Activated T-helper 2 cell treated with anti-CD3 and anti-CD28 coated beads, Interferon-gamma antibody, Interleukin-2, Interleukin-4, amounts not matched to agents 10 μg/mL and 5 μg/mL and 100 μg/mL, durations not matched to agents 14 hours and 24 hours and 36 hours (primary cell): Measurements from ENCODE around the gene SETD1B. TPM values are rescaled to one million over a fixed set of nuclear protein-coding genes. Genes with fewer than 3 reads are reported as not detected.

Experiments used
- DNase-seq: peaks from one replicate; pipeline ENCODE4 v3.0.0; 2021; ENCODE audit warnings: low spot score
- H3K27ac Mint-ChIP-seq: one replicate; pipeline ENCODE4 v1.8.0; 2021; ENCODE audit warnings: mixed read lengths
- H3K27me3 Mint-ChIP-seq: one replicate; pipeline ENCODE4 v1.8.0; 2021; ENCODE audit warnings: low read depth, mixed read lengths
- H3K36me3 Mint-ChIP-seq: one replicate; pipeline ENCODE4 v1.8.0; 2021; ENCODE audit warnings: low read depth, mixed read lengths
- H3K4me1 Mint-ChIP-seq: one replicate; pipeline ENCODE4 v1.8.0; 2021; ENCODE audit warnings: low read depth, mixed read lengths
- H3K4me3 Mint-ChIP-seq: one replicate; pipeline ENCODE4 v1.8.0; 2021; ENCODE audit warnings: low read depth, mild to moderate bottlenecking, moderate library complexity, mixed read lengths
- H3K9me3 Mint-ChIP-seq: one replicate; pipeline ENCODE4 v1.8.0; 2021; ENCODE audit warnings: mixed read lengths
- intact Hi-C: fragments of 100-400 bp; cut with micrococcal nuclease; formaldehyde crosslinking; loops from one replicate; pipeline ENCODE4 v1.15.1; 2023
- total RNA-seq: library from RNA; stranded (reverse); gene quantifications from 2 replicates; pipeline ENCODE4 v1.2.3, GENCODE V29; 2022

SETD1B gene
- total RNA-seq, 1 donor from 2014 or later, result 24.0 TPM

- peaks cover 36% of the 10 kb centered on the region for H3K4me1 Mint-ChIP-seq
- no peaks in the 10 kb centered on the region for H3K9me3 Mint-ChIP-seq
- no peaks in the 10 kb centered on the region for H3K27me3 Mint-ChIP-seq
- intact Hi-C loops, result loop anchor here (10.0 kb wide), 2 partner anchors 344 to 696 kb away; partner anchors contain the start of gene ZCCHC8
- no peak overlapping the region for H3K27ac Mint-ChIP-seq
- H3K4me3 Mint-ChIP-seq, result peak overlapping the region; percentile 13
- peaks cover 63% of the 10 kb centered on the region for H3K36me3 Mint-ChIP-seq
- no peak for DNase-seq
These were observed 4.8 kb downstream of the SETD1B start for GRCh38 chr12:121808623-121809022.

- H3K4me1 Mint-ChIP-seq, result peaks cover 37% of the 10 kb centered on the region
- no peaks in the 10 kb centered on the region for H3K9me3 Mint-ChIP-seq
- H3K27ac Mint-ChIP-seq, result no peak overlapping the region
- H3K4me3 Mint-ChIP-seq, result peak overlapping the region; percentile 8
- no peaks in the 10 kb centered on the region for H3K27me3 Mint-ChIP-seq
- peaks cover 63% of the 10 kb centered on the region for H3K36me3 Mint-ChIP-seq
- intact Hi-C loops, result loop anchor here (5.0 to 10.0 kb wide), 3 partner anchors 32 to 695 kb away; partner anchors contain the start of gene ZCCHC8
- no peak for DNase-seq
These were observed 5.9 kb downstream of the SETD1B start for GRCh38 chr12:121809712-121810116.

GRCh38 chr12:121810234-121810817 lies 6.5 kb downstream of the SETD1B start:
- Mint-ChIP-seq H3K4me1 (peaks cover 38% of the 10 kb centered on the region), H3K9me3 (no peaks in the 10 kb centered on the region), H3K27me3 (no peaks in the 10 kb centered on the region), H3K4me3 (peak overlapping the region; percentile 71), H3K36me3 (peaks cover 69% of the 10 kb centered on the region), H3K27ac (no peak overlapping the region)
- intact Hi-C loops, result loop anchor here (5.0 kb wide), 1 partner anchor 33 kb away; no protein-coding TSS in a partner anchor
- DNase-seq, result no peak

GRCh38 chr12:121810833-121811433 lies 7.1 kb downstream of the SETD1B start:
- H3K36me3 Mint-ChIP-seq, result peaks cover 68% of the 10 kb centered on the region
- intact Hi-C loops, result loop anchor here (1.0 to 5.0 kb wide), 2 partner anchors 16 to 34 kb away; no protein-coding TSS in a partner anchor

GRCh38 chr12:121811434-121812319 lies 7.9 kb downstream of the SETD1B start:
- peak; percentile 62 for DNase-seq
- intact Hi-C loops, result loop anchor here (1.0 to 5.0 kb wide), 3 partner anchors 7 to 34 kb away; partner anchors contain the start of gene SETD1B
- H3K4me1 Mint-ChIP-seq, result peaks cover 31% of the 10 kb centered on the region
- peak overlapping the region; percentile 71 for H3K4me3 Mint-ChIP-seq
- H3K9me3 Mint-ChIP-seq, result no peaks in the 10 kb centered on the region
- no peaks in the 10 kb centered on the region for H3K27me3 Mint-ChIP-seq
- no peak overlapping the region for H3K27ac Mint-ChIP-seq
- H3K36me3 Mint-ChIP-seq, result peaks cover 67% of the 10 kb centered on the region

More at GRCh38 chr12:121810833-121811433, 7.1 kb downstream of the SETD1B start:
- Mint-ChIP-seq H3K4me3 (peak overlapping the region; percentile 71), H3K27ac (peak overlapping the region; percentile 24), H3K27me3 (no peaks in the 10 kb centered on the region), H3K4me1 (peaks cover 36% of the 10 kb centered on the region), H3K9me3 (no peaks in the 10 kb centered on the region)
- no peak for DNase-seq

- no peak for DNase-seq
- H3K9me3 Mint-ChIP-seq, result no peaks in the 10 kb centered on the region
- H3K36me3 Mint-ChIP-seq, result peaks cover 71% of the 10 kb centered on the region
- peak overlapping the region; percentile 71 for H3K4me3 Mint-ChIP-seq
- intact Hi-C loops, result loop anchor here (1.0 to 5.0 kb wide), 2 partner anchors 8 to 35 kb away; partner anchors contain the start of gene SETD1B
- H3K27me3 Mint-ChIP-seq, result no peaks in the 10 kb centered on the region
- peaks cover 31% of the 10 kb centered on the region for H3K4me1 Mint-ChIP-seq
- no peak overlapping the region for H3K27ac Mint-ChIP-seq
These were observed 8.6 kb downstream of the SETD1B start for GRCh38 chr12:121812320-121812871.

- Mint-ChIP-seq H3K36me3 (peaks cover 76% of the 10 kb centered on the region), H3K9me3 (no peaks in the 10 kb centered on the region), H3K27me3 (no peaks in the 10 kb centered on the region), H3K4me1 (peaks cover 29% of the 10 kb centered on the region), H3K4me3 (peak overlapping the region; percentile 71), H3K27ac (peak overlapping the region; percentile 38)
- DNase-seq, result no peak
- intact Hi-C loops, result loop anchor here (1.0 to 5.0 kb wide), 2 partner anchors 9 to 36 kb away; partner anchors contain the start of gene SETD1B
These were observed 9.4 kb downstream of the SETD1B start for GRCh38 chr12:121812921-121813896.

GRCh38 chr12:121813951-121814350 lies 10.1 kb downstream of the SETD1B start:
- Mint-ChIP-seq H3K4me1 (peaks cover 29% of the 10 kb centered on the region), H3K4me3 (no peak overlapping the region), H3K36me3 (peaks cover 71% of the 10 kb centered on the region), H3K9me3 (no peaks in the 10 kb centered on the region), H3K27ac (no peak overlapping the region), H3K27me3 (no peaks in the 10 kb centered on the region)
- intact Hi-C loops, result loop anchor here (5.0 kb wide), 1 partner anchor 37 kb away; no protein-coding TSS in a partner anchor
- DNase-seq, result no peak

GRCh38 chr12:121814429-121815119 lies 10.8 kb downstream of the SETD1B start:
- Mint-ChIP-seq H3K9me3 (no peaks in the 10 kb centered on the region), H3K27ac (no peak overlapping the region), H3K4me1 (peaks cover 28% of the 10 kb centered on the region), H3K4me3 (no peak overlapping the region), H3K36me3 (peaks cover 70% of the 10 kb centered on the region), H3K27me3 (no peaks in the 10 kb centered on the region)
- intact Hi-C loops, result loop anchor here (5.0 kb wide), 1 partner anchor 37 kb away; no protein-coding TSS in a partner anchor
- DNase-seq, result no peak

GRCh38 chr12:121815263-121815662 lies 11.5 kb downstream of the SETD1B start:
- Mint-ChIP-seq H3K36me3 (peaks cover 67% of the 10 kb centered on the region), H3K4me1 (peaks cover 28% of the 10 kb centered on the region), H3K27me3 (no peaks in the 10 kb centered on the region), H3K27ac (no peak overlapping the region), H3K9me3 (no peaks in the 10 kb centered on the region), H3K4me3 (no peak overlapping the region)
- intact Hi-C loops, result no loop called here
- no peak for DNase-seq
